K562 (cell line): Measurements from ENCODE around the gene NUDT22. TPM values are rescaled to one million over a fixed set of nuclear protein-coding genes. Genes with fewer than 3 reads are reported as not detected.

ENCODE experiments used
- ETS2 ChIP-seq: IDR thresholded peaks from 2 replicates; pipeline ENCODE4 v1.6.1; 2016; ENCODE audit warnings: borderline replicate concordance, missing genetic modification characterization, mild to moderate bottlenecking, moderate library complexity, missing compliant biosample characterization; ENCODE audit not compliant: poor library complexity, severe bottlenecking
- HDAC1 ChIP-seq, 2 experiments: fragments of 450-650 bp; IDR thresholded peaks; 2 replicates each; pipeline ENCODE4 v1.6.1; 2016 to 2017; ENCODE audit warnings: inconsistent platforms in 1 of 2, mild to moderate bottlenecking in 1 of 2, moderate library complexity in 1 of 2
- MYC ChIP-seq, 2 experiments: fragments of 250-450 bp in 1 of 2; sonication (Bioruptor Pico) in 1 of 2; IDR thresholded peaks; 2 replicates each; pipeline versions ENCODE4 v1.5.1 to v1.6.1; 2012 to 2021; ENCODE audit warnings: low read depth in 2 of 2, borderline replicate concordance in 1 of 2, improper control_type of control experiment in 1 of 2, low read length in 1 of 2, mild to moderate bottlenecking in 1 of 2, moderate library complexity in 1 of 2
- POLR2B ChIP-seq: fragments of 450-650 bp; IDR thresholded peaks from 2 replicates; pipeline ENCODE4 v1.6.1; 2018; ENCODE audit warnings: low read depth; ENCODE audit not compliant: partially characterized antibody
- TGIF2 ChIP-seq: sonication (generic); formaldehyde crosslinking; IDR thresholded peaks from 2 replicates; pipeline ENCODE4 v1.8.1; 2022; ENCODE audit warnings: mild to moderate bottlenecking, missing genetic modification reagents, moderate library complexity
- ZC3H11A ChIP-seq: IDR thresholded peaks from 2 replicates; pipeline ENCODE4 v1.6.1; 2012; ENCODE audit warnings: low read depth, low read length, improper control_type of control experiment
- polyA plus RNA-seq, 8 experiments: library from polyadenylated mRNA; depleted of rRNA in 4 of 8; stranded (reverse) in 5 of 8; unstranded in 3 of 8; fragments of >200 nt; fragmentation: Nextera tagmentation in 2 of 8; fragmentation: Illumina TruSeq in 1 of 8; extraction: Ambion mirVana in 2 of 8; extraction: Trizol in 1 of 8; gene quantifications; 2 replicates each; pipeline versions ENCODE4 v1.2.1 to v1.2.3, GENCODE V29; 2011 to 2014; ENCODE audit warnings: inconsistent platforms in 1 of 8, missing spikeins in 1 of 8
- total RNA-seq, 7 experiments: library from RNA; depleted of rRNA in 6 of 7; stranded (reverse); fragments of >200 nt in 6 of 7; fragmentation: Illumina TruSeq in 2 of 7; extraction: Trizol in 2 of 7; gene quantifications; 2 replicates each; pipeline versions ENCODE4 v1.2.1 to v1.2.3, GENCODE V29; 2011 to 2021; ENCODE audit warnings: low replicate concordance in 1 of 7
- TF ChIP-seq, protein P1 (sequence below): fragments of 450-650 bp; IDR thresholded peaks from 2 replicates; pipeline ENCODE4 v1.6.1; 2016; ENCODE audit warnings: missing biosample characterization, missing genetic modification characterization
- TF ChIP-seq, protein P2 (sequence below), 2 experiments: fragments of 150-350 bp in 1 of 2; IDR thresholded peaks; 2 replicates each; pipeline ENCODE4 v1.6.1; 2012 to 2016; ENCODE audit warnings: low read depth in 2 of 2, low read length in 2 of 2, mild to moderate bottlenecking in 1 of 2, moderate library complexity in 1 of 2
- TF ChIP-seq, protein P3 (sequence below): fragments of 450-650 bp; conservative IDR thresholded peaks from 2 replicates; pipeline ENCODE4 v1.6.1; 2016; ENCODE audit warnings: missing genetic modification characterization, low read depth, mild to moderate bottlenecking, control low read depth, missing compliant biosample characterization
- TF ChIP-seq, protein P4 (sequence below), 2 experiments: fragments of 450-650 bp in 1 of 2; sonication (generic) in 1 of 2; formaldehyde crosslinking in 1 of 2; IDR thresholded peaks in 1 of 2; conservative IDR thresholded peaks in 1 of 2; 2 replicates each; pipeline versions ENCODE4 v1.6.1 to v1.8.1; 2016 to 2023; ENCODE audit warnings: mild to moderate bottlenecking in 2 of 2, moderate library complexity in 2 of 2, inconsistent platforms in 1 of 2, missing genetic modification reagents in 1 of 2
- TF ChIP-seq, protein P5 (sequence below): IDR thresholded peaks from 2 replicates; pipeline ENCODE4 v1.6.1; 2012; ENCODE audit warnings: low read depth, low read length, improper control_type of control experiment, borderline replicate concordance
- TF ChIP-seq, protein P6 (sequence below), 3 experiments: fragments of 200-800 bp in 1 of 3; sonication (Bioruptor generic) in 1 of 3; sonication (generic) in 1 of 3; formaldehyde crosslinking in 1 of 3; IDR thresholded peaks; 2 replicates each; pipeline versions ENCODE4 v1.6.1 to v1.8.0; 2016 to 2022; ENCODE audit warnings: mild to moderate bottlenecking in 2 of 3, missing compliant biosample characterization in 2 of 3, missing genetic modification characterization in 2 of 3, missing genetic modification reagents in 1 of 3

The NUDT22 gene
- total and polyA plus RNA-seq, 9 of the 15 experiments (the other 6 are each of a cell fraction or from before 2014, with no cell fraction given): 6.3 to 92.6 (median 37.4) TPM

DNA sequence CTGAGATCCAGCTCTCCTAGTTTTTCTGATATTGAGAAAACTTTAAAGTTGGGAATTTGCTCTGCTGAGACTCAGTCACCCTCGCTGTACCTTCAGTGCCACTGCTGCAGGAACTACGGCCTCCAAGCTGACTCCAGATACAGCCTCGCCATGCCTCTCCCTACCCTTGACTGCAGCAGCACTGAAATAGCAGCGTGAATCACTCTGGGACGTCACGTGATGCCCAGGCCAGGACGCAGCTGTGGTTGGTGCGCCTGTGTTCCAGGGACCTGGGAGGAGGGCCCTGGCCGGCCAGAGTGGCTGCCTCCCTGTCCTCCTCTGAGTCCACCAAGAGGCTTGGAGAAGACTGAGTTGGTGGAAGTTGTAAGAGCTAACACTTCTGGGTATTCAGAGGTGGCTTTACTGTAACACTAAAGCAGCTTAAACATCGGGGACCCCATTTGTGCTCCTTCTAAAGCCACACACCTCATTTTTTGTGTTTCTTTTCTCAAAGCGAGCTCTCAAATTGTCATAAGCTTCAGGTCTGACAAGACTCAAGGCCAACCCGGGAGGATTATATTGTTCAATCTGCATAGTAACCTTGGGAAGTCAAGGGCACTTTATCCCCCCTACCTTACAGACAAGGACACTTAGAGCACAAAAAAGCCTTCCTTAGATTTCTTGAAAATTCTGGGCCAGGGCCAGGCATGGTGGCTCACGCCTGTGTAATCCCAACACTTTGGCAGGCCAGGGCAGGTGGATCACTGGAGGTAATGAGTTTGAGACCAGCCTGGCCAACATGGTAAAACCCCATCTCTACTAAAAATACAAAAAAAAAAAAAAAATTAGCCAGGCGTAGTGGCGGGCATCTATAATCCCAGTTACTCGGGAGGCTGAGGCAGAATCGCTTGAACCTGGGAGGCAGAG, 44.3 kb upstream of the NUDT22 start (continued):
- TF ChIP-seq, protein P1, sequence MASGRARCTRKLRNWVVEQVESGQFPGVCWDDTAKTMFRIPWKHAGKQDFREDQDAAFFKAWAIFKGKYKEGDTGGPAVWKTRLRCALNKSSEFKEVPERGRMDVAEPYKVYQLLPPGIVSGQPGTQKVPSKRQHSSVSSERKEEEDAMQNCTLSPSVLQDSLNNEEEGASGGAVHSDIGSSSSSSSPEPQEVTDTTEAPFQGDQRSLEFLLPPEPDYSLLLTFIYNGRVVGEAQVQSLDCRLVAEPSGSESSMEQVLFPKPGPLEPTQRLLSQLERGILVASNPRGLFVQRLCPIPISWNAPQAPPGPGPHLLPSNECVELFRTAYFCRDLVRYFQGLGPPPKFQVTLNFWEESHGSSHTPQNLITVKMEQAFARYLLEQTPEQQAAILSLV (tag): no peak
- TF ChIP-seq ZC3H11A: no peak
- peak; percentile 70 for TF ChIP-seq POLR2B
- no peak for TF ChIP-seq ETS2 (tag)
- TF ChIP-seq, protein P2, sequence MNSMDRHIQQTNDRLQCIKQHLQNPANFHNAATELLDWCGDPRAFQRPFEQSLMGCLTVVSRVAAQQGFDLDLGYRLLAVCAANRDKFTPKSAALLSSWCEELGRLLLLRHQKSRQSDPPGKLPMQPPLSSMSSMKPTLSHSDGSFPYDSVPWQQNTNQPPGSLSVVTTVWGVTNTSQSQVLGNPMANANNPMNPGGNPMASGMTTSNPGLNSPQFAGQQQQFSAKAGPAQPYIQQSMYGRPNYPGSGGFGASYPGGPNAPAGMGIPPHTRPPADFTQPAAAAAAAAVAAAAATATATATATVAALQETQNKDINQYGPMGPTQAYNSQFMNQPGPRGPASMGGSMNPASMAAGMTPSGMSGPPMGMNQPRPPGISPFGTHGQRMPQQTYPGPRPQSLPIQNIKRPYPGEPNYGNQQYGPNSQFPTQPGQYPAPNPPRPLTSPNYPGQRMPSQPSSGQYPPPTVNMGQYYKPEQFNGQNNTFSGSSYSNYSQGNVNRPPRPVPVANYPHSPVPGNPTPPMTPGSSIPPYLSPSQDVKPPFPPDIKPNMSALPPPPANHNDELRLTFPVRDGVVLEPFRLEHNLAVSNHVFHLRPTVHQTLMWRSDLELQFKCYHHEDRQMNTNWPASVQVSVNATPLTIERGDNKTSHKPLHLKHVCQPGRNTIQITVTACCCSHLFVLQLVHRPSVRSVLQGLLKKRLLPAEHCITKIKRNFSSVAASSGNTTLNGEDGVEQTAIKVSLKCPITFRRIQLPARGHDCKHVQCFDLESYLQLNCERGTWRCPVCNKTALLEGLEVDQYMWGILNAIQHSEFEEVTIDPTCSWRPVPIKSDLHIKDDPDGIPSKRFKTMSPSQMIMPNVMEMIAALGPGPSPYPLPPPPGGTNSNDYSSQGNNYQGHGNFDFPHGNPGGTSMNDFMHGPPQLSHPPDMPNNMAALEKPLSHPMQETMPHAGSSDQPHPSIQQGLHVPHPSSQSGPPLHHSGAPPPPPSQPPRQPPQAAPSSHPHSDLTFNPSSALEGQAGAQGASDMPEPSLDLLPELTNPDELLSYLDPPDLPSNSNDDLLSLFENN (IDR thresholded peaks at IDR 0.05; ENCODE audit: low read depth in 2 of 2, low read length in 2 of 2): no peak
- TF ChIP-seq, protein P3, sequence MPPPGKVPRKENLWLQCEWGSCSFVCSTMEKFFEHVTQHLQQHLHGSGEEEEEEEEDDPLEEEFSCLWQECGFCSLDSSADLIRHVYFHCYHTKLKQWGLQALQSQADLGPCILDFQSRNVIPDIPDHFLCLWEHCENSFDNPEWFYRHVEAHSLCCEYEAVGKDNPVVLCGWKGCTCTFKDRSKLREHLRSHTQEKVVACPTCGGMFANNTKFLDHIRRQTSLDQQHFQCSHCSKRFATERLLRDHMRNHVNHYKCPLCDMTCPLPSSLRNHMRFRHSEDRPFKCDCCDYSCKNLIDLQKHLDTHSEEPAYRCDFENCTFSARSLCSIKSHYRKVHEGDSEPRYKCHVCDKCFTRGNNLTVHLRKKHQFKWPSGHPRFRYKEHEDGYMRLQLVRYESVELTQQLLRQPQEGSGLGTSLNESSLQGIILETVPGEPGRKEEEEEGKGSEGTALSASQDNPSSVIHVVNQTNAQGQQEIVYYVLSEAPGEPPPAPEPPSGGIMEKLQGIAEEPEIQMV: peak; percentile 98
- peak in 1 of 2 experiments; percentile 80; a peak in 2 of 4 replicates for TF ChIP-seq HDAC1 (IDR thresholded peaks at IDR 0.05)
- TF ChIP-seq MYC (IDR thresholded peaks at IDR 0.05; ENCODE audit: low read depth, low read length): peak; percentile 47; the same call in 1 of the 2 replicates
- no peak; the same call in 1 of the 2 replicates for TF ChIP-seq MYC (CRISPR knock-in tag; IDR thresholded peaks at IDR 0.05; ENCODE audit: borderline replicate concordance, low read depth)
- TF ChIP-seq, protein P4, sequence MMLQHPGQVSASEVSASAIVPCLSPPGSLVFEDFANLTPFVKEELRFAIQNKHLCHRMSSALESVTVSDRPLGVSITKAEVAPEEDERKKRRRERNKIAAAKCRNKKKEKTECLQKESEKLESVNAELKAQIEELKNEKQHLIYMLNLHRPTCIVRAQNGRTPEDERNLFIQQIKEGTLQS (IDR thresholded peaks at IDR 0.05): peak; percentile 95
- TF ChIP-seq, protein P4 (CRISPR knock-in tag; conservative IDR thresholded peaks at IDR 0.05): peak; percentile 89
- TF ChIP-seq, protein P5, sequence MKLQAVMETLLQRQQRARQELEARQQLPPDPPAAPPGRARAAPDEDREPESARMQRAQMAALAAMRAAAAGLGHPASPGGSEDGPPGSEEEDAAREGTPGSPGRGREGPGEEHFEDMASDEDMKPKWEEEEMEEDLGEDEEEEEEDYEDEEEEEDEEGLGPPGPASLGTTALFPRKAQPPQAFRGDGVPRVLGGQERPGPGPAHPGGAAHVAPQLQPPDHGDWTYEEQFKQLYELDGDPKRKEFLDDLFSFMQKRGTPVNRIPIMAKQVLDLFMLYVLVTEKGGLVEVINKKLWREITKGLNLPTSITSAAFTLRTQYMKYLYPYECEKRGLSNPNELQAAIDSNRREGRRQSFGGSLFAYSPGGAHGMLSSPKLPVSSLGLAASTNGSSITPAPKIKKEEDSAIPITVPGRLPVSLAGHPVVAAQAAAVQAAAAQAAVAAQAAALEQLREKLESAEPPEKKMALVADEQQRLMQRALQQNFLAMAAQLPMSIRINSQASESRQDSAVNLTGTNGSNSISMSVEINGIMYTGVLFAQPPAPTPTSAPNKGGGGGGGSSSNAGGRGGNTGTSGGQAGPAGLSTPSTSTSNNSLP: no peak
- TF ChIP-seq TGIF2 (CRISPR knock-in tag): no peak
- TF ChIP-seq, protein P6, sequence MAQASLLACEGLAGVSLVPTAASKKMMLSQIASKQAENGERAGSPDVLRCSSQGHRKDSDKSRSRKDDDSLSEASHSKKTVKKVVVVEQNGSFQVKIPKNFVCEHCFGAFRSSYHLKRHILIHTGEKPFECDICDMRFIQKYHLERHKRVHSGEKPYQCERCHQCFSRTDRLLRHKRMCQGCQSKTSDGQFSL (CRISPR knock-in tag; IDR thresholded peaks at IDR 0.05): no peak
- TF ChIP-seq, protein P6 (tag; IDR thresholded peaks at IDR 0.05): no peak
